Posterior cingulate gyrus (tissue), 11 donors: ENCODE measurements around the gene CDC123.
A peak's percentile ranks its signal among the peaks of the same experiment; 100 is the strongest.

Experiments
- DNase-seq, 10 donors: peaks; one replicate each; pipeline versions ENCODE4 v3.0.0 to v3.0.0-alpha.2; 2020 to 2021; ENCODE audit warnings: mixed read lengths in 3 of 10
- intact Hi-C: fragments of 100-400 bp; cut with DNase I; formaldehyde crosslinking; loops from one replicate; pipeline ENCODE4 v1.15.1; 2023

The CDC123 gene

DNA sequence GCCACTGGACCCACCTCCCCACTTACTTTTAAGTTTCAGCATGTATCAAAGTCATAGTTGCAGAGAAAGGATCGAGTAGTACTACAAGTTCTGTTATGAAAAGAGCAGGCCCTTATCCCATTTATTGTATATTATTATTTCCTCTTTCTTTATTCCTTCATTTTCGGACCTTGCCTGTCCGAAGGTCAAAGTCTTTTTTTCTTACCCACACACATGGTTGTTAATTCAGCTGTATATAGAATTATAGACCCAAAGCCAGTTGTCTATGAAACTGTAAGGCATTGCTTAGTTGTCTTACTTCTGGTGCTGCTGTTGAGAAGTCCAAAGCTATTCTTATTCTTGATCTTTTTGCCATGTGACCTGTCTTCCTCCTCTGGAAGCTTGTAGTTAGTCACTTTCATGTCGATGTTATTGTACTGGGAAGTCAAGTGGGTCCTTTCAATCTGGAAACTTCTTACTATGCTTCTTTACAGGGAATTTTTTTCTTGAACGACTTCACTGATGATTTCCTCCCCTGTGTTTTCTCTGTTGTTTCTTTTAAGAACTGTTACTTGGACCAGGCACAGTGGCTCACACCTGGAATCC lies 8.6 kb upstream of the CDC123 start:
- DNase-seq: no peak
- intact Hi-C loops: no loop called here

DNA sequence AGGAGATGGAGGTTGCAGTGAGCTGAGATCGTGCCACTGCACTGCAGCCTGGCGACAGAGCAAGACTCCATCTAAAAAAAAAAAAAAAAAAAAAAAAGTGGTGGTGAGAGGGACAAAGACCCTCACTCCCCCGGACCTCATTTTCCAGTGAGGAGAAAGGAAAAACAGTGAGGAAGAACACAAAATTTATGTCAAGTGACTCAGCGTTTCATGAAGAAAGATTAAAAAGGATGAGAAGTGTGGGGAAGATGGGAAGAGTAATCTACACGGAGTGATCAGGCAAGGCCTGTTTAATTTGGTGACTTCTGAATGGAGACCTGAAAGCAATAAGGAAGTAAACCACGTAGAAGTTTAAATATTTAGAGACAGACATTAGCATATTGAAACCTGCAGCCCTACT lies 7.3 kb upstream of the CDC123 start:
- intact Hi-C loops: no loop called here
- no peak for DNase-seq

DNA sequence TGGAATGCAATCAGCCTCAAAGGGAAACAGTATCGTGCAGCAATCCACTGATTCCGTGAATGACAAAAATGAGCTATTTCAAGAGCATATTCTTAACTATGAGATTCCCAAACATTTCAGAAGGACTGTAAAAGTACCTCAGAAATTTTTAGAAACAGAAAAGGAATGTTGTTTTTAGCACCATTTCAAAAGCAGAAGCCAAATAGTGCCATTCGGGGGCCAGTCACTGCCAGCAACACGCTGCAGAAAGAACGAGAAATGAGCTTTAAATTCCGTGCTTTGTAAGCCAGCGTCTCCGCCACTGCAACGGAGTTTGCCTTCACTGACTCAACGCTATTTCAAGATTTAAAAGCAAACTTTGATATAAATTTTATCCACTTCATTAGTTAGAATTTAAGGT lies 6.6 kb upstream of the CDC123 start:
- no peak for DNase-seq
- intact Hi-C loops: no loop called here

DNA sequence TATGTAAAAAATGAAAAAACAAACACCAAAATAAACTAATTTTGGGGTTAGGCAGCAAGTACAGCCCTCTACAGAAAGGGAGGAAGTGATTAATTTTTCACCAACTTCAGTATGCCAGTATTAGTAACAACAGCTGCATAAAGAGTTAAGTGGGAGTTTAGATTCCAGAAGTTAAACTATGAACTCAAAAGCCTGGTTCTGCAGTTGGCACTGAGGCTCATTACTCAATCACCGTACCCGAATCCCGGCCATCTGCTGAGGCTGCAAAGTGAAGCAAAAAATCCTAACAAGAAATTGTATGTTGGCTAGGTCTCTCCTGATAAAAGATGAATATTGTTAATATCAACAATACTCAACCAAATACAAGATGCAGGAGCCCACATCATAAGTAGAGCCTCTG lies 4.3 kb upstream of the CDC123 start:
- intact Hi-C loops: loop anchor here (10.0 kb wide), 1 partner anchor 127 kb away; the partner anchor contains the start of gene DHTKD1
- no peak for DNase-seq

DNA sequence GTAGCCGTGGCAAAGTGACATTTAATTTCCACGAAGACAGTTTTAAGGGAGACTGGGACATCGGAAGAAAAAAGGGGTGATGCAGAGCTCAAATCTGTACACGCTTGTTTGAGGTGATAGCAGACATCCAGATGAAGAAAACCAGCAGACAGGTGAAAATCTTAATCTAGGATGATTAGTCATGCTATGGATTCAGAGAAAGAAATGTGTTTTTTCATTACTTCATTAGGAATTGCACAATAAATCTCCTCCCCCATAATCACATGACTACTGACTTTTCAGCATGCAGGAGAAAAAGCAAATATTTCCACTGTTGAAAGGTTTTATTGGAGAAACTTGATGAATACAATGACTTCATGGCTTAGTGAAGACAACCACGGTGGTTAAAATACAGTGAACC lies 2.8 kb upstream of the CDC123 start:
- intact Hi-C loops: loop anchor here (10.0 kb wide), 1 partner anchor 128 kb away; the partner anchor contains the start of gene DHTKD1
- no peak for DNase-seq

DNA sequence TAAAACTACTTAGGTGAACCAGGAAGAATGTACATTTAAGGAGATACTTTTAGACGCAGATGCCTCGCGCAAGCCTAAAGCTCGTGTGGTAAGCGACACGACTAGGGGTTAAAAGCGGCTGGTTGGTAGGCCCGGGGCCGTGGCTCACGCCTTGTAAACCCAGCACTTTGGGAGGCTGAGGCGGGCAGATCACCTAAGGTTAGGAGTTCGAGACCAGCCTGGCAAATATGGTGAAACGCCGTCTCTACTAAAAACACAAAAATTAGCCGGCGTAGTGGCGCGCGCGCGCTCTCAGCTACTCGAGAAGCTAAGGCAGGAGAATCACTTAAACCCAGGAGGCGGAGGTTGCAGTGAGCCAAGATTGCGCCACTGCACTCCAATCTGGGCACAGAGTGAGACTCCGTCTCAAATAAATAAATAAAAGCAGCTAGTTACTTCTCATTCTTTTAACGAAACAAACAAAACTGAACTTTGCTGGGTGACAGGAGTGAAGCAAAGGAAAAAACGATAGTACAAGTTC lies 1.2 kb upstream of the CDC123 start:
- DNase-seq: peak in 4 of 10 donors; percentile 13 to 76 (median 22)
- intact Hi-C loops: loop anchor here (2.0 to 10.0 kb wide), 2 partner anchors 66 to 130 kb away; partner anchors contain the start of genes DHTKD1 and SEC61A2

DNA sequence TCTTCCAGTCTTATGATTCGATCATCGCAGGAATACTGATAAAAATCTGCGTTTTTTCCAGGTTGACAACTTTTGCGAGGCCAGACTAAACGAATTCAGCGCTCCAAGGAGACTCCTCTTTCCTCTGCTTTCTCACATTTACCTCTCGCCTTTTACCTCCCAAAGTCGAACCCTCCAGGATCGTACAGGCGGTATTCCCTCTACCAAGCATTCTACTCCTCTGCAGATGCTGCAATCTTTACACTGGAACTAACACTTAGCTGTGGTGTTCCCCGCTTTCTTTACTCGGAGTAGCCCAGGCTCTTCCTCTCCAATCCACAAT lies 746 bp upstream of the CDC123 start:
- intact Hi-C loops: loop anchor here (2.0 to 10.0 kb wide), 2 partner anchors 66 to 130 kb away; partner anchors contain the start of genes DHTKD1 and SEC61A2

DNA sequence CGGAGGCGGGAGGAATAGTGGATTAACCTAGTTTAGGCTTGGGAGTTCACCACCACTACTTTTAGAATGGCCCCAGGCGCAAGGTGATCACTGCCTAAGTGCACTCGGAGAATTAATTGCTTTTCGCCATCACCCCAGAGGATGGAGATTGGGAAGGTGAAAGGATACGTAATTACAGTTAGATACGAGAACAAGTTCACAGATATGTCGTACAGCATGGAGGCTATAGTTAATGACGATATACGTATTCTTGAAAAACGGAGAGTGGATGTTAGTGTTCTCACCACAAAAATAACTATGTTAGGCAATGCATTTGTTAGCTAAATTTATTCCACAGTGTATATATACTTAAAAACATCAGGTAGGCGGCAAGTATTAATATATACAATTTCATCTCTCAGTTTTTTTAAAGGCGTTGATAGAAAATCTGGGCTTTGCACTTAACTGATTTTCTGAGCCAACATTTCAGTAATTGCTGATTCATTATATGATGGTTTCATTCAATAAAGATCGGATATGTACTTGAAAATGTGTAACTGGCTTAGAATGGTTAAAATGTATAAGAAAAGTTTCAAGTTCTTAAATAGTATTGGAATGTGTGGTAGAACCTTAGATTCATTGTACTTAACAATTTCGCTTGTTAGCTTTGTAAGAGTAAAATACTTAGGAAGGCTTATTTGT lies 683 bp downstream of the CDC123 start:
- intact Hi-C loops: loop anchor here (10.0 kb wide), 1 partner anchor 132 kb away; the partner anchor contains the start of gene DHTKD1

More for the DNA sequence above, 746 bp upstream of the CDC123 start:
- no peak for DNase-seq

DNA sequence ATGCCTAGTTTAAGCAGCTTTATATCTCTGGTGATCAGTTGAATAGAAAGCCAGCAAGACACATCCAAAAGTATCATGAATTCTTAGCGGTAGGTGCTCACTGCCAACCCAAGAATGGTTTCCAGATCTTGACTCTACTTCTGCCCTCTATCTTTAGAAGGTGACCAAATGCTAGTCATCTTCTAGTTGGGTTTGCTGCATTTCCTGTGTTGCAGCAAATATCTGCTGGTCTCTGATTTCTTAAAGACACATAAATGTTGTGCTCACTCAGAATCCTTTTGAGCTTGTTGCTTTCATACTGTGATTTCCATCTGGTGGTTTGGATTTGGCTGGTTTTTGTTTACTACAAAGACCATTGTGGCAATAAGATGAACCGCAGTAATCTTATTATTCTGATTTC lies 2.2 kb downstream of the CDC123 start:
- intact Hi-C loops: loop anchor here (10.0 kb wide), 1 partner anchor 133 kb away; the partner anchor contains the start of gene DHTKD1
- DNase-seq: no peak

More for the DNA sequence above, 683 bp downstream of the CDC123 start:
- no peak for DNase-seq

DNA sequence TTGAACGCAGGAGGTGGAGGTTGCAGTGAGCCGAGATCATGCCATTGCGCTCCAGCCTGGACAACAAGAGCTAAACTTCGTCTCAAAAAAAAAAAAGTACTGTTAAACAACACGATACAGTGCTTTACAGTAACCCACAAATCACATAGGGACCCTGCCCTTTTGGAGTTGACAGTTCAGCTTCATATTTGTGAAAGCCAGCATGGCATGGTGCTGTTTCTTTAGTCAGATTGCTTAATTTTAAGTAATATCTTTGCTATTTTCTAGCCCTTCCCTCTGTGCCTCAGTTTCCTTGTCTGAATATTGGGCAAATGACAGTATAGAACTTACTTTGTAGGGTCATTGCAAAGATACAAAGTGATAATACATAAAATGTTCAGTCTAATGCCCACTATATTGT lies 4.9 kb downstream of the CDC123 start:
- no peak for DNase-seq
- intact Hi-C loops: no loop called here

DNA sequence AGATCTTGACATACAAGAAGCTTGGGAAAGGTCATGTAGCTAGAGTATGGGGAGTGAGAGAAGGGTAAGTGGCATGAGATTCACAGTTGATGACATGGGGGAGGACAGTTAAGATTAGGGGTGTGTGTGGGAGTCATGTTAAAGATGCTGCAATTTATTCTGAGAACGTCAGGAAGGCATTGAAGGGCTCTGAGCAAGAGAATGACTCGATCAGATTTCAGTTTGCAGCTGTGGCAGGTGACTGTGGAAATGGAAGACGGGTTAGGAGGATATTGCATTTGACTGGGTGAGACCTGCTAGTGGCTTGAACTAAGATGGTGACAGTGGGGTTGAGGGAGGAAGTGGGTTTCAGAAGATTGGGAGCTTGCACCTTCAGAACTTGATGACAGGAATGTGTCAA lies 5.6 kb downstream of the CDC123 start:
- intact Hi-C loops: no loop called here
- DNase-seq: no peak

DNA sequence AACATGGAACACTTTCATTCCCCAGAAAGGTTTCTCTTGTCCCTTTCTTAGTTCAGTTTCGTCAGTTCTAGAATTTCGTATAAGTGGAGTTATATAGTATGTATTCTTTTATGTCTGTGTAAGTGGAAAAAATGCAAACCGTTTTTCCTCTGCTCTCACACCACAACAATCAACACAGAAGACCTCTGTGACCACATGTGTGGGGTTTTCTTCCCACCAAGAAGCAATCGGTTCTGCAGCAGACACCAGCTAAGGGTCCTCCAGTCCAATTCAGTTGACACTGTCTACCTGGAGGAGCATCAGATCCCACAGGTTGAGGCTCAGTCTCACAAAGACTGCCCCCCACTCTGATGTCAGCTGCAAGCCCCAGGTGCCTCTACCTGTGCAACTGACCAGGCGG lies 6.2 kb downstream of the CDC123 start:
- intact Hi-C loops: no loop called here
- DNase-seq: no peak

DNA sequence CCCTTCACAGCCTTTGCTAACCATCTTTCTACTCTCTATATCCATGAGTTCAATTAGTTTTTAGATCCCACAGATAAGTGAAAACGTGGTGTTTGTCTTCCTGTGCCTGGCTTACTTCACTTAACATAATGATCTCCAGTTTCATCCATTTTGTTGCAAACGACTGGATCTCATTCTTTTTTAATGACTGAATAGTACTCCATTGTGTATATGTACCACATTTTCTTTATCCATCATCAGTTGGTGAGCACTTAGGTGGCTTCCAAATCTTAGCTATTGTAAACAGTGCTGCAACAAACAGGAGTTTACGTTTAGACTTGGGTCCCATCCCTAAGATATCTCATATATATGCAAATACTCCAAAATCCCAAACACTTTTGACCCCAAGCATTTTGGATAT lies 9.1 kb downstream of the CDC123 start:
- DNase-seq: no peak
- intact Hi-C loops: no loop called here

DNA sequence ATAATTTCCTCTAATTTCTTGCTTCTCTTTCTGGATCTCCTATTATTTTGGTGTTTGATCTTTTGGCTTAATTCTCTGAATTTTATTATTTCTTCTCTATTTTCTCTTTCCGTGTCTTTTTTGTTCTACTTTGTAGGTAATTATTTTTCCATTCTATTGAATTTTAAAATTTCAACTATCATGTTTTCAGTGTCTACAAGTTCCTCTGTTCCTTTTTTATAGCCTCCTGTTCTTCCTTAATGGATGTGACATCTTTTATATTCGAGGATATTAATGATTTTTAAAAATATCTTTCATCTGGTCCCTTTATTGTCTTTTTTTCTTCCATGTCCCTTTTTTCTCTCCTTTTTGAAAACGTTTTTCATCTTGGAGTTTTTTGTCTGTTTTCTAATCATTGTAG lies 11.1 kb downstream of the CDC123 start:
- no peak for DNase-seq
- intact Hi-C loops: no loop called here

DNA sequence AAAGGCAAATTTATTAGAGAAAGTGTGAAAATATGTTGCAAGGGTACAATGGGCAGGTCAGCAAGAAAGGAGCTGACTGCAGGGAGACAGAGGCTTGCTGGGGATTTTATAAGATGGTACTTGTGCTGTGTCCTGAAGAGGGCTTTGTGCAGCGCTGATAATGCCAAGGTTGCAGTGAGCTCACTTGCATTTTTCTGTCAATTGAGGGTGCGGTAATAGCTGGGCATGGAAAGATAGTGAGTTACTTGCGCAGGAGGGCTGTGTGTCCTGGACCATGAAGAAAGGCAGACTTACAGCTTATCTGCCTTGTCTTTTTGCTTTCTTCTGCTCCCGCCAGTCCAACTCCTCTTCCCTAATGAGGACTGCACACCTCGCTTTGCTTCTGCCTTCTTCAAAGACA lies 12.5 kb downstream of the CDC123 start:
- intact Hi-C loops: no loop called here
- DNase-seq: no peak

DNA sequence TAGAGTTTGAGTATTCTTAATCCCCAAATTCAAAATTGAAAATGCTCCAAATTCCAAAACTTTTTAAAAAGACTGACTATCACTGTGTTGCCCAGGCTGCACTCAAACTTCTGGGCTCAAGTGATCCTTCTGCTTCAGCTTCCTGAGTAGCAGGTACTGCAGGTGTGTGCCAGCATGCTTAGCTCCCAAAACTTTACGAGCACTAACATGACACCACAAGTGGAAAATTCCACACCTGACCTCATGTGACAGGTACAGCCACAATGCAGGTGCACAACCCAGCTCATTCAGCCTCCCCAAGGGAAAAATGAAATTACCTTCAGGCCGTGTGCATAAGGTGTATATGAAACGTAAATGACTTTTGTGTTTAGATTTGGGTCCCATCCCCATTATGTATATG lies 16.5 kb downstream of the CDC123 start:
- intact Hi-C loops: no loop called here
- no peak for DNase-seq

DNA sequence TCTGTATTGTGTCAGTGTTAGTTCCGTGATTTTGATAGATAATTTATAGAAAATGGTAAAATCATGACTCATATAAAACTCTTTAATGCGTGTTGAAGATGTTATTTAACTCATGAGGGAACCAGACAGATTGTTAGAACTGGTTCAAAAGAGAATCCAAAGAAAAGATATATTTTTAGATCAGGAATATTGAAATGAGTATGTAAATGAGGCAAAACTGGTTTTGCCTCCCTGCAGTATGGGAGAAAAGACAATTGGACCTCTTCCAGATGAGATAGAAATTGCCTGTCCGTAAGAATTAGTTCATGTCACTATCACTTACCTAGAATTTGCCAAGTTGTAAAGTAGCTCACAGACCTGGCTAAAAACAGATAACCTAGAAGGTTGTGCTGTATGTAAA lies 17.6 kb downstream of the CDC123 start:
- intact Hi-C loops: no loop called here
- no peak for DNase-seq

DNA sequence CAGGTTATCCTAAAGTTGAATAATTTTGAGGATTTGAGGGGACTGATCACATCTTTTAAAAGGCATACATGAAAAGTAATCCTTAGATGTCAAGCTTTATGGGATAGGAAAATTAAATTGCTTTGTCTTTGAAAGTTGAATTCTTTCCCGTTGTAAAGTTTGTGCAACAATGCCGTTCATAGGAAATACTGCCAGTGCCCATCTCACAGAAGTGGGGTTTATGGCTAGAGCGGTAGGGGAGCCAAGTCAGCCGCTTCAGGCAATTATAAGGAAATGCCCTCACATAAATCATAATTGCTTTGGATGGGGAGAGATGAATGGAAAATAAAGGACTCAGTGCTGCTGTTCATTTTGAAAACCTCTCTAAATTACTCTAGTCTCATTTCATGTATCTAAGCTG lies 18.1 kb downstream of the CDC123 start:
- intact Hi-C loops: no loop called here
- DNase-seq: no peak

DNA sequence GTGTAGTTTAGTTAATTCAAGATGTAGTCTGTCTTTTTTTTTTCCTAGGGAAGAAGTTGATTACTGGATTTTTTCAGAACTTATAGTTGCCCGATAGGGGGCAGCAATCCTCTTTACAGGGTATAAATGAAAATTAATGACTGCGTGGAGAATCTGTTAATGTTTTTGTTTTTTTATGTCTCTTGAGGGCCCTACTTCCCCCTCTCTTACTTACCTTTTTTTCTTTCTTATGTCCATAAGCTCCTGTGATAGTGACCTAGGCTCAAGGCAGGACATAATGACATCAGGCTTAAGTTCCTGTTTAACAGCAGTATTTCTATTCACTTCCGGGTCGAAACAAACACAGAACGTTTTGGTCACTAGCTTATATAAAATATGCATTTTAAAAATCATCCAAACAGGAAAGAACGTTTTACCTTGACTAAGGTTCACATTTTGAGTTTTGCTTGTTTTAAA lies 18.8 kb downstream of the CDC123 start:
- DNase-seq: peak in 2 of 10 donors; percentile 12 to 31
- intact Hi-C loops: no loop called here

DNA sequence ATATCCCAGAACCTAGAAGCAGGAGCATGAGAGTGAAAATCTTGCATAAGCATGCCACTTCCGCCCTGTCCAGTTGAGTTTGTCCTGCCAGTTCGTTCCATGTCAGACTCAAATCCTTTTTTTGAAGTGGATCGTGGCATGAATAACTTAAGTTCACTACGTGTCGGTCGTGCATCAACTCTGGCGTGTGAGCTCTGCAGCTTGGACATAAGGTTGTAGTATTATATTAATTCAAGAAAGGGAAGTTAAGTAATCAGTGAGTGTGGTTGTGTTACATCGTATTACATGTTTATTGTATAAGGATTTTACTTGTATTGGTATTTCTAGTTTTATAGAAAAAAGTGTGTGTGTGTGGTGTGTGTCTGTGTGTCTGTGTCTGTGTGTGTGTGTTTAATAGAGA lies 23.0 kb downstream of the CDC123 start:
- intact Hi-C loops: no loop called here
- no peak for DNase-seq

DNA sequence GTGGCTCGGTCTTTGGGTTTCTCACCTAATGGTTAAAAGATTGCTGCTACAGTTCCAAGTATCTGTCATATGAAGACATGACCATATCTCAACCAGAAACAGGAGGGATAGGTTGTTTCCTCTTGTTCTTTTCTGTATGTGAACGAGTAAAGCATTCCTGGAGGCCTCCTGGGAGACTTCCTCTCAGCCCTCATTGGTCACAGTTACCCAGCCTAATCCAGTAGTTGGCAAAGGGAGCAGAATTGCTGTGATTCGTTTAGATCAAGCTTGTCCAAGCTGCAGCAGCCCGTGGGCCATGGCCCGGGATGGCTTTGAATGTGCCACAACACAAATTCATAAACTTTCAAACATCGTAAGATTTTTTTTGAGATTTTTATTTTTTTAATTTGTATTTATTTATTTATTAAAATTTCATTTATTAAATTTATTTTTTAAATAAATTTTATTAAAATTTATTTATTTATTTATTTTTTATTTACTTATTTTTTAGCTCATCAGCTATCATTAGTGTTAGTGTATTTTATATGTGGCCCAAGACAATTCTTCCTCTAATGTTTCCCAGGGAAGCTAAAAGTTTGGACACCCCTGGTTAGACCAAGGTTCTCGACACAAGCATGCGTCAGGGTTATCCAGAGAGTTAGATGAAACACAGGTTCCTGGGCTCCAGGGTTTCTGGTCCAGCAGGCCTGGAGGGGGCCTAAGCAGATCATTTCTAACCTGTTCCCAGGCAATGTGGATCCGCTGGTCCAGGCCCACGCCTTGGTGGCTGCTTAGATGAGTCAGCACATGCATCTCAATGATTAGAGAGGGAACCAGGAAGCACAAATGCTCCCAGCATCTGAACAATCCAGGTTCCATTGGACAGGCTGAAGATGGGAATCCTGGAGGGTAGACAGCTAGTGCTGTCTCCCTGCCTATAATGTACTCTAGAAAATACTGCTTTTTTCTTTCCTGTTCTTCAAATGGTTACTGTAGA lies 25.6 kb downstream of the CDC123 start:
- DNase-seq: peak in 3 of 10 donors; percentile 39 to 85 (median 61)
- intact Hi-C loops: no loop called here
